Measurements from ENCODE around the gene DTNBP1.

Gene DTNBP1

DNA sequence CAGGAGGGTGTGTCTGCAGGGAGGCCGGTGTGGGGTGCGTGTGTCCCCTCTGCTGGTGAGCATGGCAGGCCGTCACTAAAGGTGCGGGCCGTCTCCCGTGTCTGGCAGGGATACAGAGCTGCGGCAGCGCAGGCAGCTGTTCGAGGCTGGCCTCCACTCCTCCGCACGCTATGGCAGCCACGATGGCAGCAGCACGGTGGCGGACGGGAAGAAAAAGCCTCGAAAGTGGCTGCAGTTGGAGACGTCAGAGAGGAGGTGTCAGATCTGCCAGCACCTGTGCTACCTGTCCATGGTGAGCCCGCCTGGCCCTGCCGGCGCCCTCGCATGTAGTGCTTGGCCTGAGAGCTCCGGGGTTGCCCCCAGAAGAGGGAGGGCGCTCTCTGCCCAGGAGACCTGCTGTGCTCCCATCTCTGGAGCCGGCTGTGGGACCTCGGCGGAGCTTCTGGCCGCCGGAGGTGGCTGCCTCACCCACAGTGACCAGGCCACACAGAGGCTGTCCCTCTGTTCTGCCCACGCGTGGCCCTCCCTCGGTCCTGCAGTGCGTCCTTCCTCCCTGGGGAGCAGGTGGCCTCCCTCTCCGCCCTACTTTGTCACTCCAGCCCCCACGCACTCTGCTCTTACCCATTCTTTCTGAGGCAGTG lies 149.6 kb downstream of the DTNBP1 start:
- no peak for DNase-seq

DNA sequence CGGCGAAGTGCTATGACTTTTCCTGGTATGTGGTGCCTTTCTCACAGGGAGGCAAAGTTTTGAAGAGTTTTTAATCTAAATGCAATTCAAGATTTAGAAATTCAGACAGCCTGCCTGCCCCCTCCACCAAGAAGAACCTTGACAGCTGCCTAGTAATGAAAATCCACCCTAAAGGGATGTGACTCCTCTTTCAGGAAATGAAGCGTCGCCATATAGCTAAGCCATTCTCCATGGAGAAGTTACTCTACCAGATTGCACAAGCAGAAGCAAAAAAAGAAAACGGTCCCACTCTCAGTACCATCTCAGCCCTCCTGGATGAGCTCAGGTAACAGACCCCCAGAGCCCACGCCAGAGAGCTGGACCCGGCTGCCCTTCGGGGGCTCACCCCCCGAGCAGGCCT lies 150.1 kb downstream of the DTNBP1 start:
- no peak for DNase-seq

DNA sequence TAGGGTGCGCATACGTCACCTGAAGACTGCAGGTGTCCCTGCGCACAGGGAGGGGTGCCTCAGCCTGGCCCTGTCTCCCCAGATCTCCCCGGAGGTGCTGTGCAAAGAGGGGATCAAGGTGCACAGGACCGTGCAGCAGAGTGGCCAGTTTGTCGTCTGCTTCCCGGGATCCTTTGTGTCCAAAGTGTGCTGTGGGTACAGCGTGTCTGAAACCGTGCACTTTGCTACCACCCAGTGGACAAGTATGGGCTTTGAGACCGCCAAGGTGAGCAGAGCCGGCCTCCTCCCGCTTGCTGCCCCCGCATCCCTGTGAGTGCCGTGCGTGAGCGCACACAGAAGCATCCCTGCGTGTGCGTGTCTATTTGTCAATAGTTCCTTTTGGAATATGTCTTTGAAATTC lies 150.7 kb downstream of the DTNBP1 start:
- DNase-seq, result peak; percentile 42

- DNase-seq, result no peak
Measured at GRCh38 chr6:15511248-15512125, 151.3 kb downstream of the DTNBP1 start.

GRCh38 chr6:15510536-15511247 lies 152.1 kb downstream of the DTNBP1 start:
- DNase-seq, result no peak

DNA sequence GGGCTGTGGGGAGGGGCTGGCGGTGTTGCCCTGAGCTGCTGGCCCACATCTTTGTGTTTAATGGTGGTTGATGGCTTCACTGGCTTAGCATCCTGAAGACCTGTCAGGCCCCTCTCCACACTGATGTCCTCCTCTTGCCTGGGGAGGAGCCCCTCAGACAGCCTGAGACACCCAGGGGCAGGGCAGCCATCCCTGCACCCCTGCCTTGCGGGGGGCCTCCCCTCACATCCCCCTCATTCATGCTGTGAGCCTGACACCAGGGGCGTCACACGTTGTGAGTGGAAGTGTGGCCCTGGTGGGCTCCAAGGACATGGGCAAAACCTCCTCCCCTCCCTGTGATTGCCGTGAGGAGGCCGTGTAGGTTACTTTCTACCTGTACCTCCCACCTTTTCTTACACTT lies 152.7 kb downstream of the DTNBP1 start:
- no peak for DNase-seq

GRCh38 chr6:15509335-15509933 lies 153.4 kb downstream of the DTNBP1 start:
- no peak for DNase-seq

- peak; percentile 16 for DNase-seq
Measured at GRCh38 chr6:15508931-15509330, 153.9 kb downstream of the DTNBP1 start.

GRCh38 chr6:15508441-15508871 lies 154.4 kb downstream of the DTNBP1 start:
- no peak for DNase-seq

DNA sequence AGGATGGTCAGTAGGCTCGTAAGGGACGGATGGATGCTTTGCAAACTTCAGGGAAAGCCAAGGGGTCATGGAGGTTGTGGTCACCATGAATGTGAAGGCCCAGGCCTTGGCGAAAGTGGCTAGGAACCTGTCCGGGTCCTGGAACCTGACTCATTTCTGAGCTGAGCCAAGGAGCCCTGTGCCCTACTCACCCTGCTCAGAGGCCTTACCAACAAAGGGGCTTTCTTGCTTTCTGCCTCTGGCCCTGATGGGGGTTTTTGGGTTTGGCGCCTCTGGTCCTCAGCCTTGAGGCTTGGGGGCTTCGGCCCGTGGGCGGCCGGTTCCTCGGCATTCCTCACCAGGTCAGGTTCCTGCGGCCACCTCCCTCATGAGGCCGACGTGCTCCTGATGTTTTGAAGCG lies 155.1 kb downstream of the DTNBP1 start:
- no peak for DNase-seq

- DNase-seq, result no peak
Measured at GRCh38 chr6:15507221-15507620, 155.6 kb downstream of the DTNBP1 start.

DNA sequence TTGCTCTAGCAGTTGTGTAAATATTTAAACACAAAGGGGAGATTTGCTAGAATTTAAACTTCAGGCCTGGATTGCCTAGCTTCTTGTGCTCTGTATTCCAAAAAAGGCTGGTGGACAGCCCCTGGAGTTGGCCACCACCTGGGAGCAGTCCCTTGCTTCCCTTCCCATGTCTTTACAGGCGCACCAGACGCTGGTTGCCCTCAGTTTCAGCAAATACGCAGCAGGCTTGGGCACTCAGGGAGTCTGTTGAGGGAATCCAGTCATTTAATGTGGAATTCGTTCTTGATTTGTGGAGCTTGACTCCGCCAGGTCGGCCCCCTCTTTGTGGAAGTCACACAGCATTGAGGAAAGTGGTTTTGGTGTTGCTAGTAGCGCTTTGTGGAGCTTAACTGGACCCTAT lies 156.8 kb downstream of the DTNBP1 start:
- DNase-seq, result no peak

DNA sequence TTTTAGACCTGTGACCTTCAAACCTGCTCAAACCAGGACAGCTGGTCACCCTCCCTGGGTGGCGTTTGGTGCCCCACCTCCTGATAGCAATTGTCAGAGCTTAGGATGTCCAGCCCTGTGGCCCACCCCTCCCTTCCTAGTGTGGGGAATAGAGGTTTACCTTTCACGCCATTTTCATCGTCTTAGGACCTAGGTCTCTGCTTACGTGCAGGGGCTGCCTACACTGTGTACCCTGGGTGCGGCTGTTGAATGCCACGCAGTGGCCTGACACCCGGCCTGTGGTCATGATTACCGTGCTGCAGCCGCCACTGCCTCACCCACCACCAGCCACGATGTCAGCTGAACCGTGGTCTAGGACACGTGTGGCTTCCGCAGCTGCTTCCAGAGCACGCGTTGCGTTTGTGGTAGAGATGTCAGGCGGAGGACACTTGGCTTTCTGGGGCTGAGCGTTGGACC lies 157.3 kb downstream of the DTNBP1 start:
- DNase-seq, result no peak

DNA sequence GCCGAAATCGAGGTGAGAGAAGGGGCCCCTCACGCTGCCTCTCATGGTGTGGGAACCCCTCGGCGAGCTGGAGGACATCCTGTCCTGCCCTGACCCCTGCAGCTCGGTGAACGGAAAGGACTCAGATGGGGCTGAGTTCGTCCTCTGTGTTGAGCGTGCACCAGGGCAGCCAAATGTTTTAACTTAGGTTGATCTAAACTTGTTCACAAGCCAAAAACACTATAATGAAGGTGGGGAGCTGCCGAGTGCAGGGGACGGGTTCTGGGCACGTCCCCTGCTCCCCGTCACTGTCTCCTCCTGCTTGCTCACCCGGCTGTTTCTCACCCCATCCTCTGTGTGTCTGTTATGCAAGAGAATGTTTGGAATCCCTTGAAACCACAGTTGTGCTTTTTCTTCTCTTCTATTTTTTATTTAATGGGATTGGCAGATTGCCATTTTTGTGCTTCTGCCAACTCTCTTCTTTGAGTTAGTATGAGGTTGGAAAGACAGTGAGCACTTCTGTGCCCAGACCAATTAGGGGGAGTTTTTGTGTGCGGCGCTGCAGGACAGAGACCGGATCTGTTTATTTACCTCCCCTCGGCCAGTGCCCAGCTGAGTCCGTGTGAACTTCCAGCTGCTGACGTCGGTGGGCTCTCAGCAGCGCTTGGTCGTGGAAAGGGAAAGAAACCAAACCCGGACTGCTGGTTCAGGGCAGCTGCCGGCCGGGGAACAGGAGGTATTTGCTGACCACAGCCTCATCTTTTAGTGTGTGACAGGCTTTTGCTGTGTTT lies 158.1 kb downstream of the DTNBP1 start:
- peak; percentile 96 for DNase-seq

DNA sequence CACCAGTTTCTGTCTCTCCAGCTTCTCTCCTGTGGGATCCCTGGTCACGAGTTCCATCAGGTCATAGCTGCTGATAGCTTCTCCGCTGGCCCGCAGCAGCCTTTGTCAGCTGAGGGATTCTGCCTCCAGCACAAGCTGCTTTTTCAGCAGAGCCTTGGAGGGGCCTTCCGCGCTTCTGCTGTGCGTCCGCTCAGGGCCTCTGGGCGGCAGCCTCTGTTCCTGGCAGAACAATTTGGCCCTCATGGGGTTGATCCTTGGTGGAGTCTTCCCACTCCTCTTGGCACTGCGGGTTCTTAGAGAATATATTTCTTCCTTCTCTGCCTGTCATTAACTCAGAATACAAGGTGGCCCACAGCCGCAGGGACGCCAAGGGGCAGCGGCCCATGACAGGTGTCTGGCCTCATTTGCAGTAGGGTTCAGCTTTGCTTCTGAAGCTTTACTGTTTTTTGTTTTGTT lies 158.8 kb downstream of the DTNBP1 start:
- DNase-seq, result peak; percentile 21

DNA sequence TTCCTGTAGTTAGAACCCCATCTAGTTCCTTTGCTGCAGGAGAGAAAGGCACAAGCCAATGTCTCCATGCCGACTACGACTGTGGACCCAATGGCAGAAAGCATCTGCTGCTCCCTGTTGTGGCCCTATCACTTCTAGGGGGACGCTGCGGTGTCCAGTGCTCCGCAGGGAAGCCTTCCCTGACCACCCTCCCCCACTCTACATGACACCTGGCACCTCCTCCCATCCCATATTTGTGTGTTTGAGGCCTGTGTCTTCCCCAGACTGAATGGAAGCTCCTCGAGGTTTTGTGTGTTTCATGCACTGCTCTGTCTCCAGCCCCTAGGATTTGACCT lies 159.5 kb downstream of the DTNBP1 start:
- DNase-seq, result no peak

- no peak for DNase-seq
Measured at GRCh38 chr6:15502446-15503345, 160.1 kb downstream of the DTNBP1 start.

- no peak for DNase-seq
Measured at GRCh38 chr6:15501826-15502445, 160.9 kb downstream of the DTNBP1 start.

- DNase-seq, result no peak
Measured at GRCh38 chr6:15500901-15501825, 161.7 kb downstream of the DTNBP1 start.

All from NCI-H69 (cell line).